GM21723 (cell line): ENCODE results near the gene KAT14.
"Not testable (repeated sequence)": the region's sequence is repeated elsewhere in the genome, so short reads cannot be mapped to it uniquely, and the experiment has no call there.

Source experiments
- ATAC-seq: cut with Tn5 transposase; IDR thresholded peaks from one replicate; pipeline ENCODE4 v1.9.1; 2021; ENCODE audit warnings: mild to moderate bottlenecking, moderate library complexity; ENCODE audit not compliant: unreplicated experiment

KAT14 gene, protein sequence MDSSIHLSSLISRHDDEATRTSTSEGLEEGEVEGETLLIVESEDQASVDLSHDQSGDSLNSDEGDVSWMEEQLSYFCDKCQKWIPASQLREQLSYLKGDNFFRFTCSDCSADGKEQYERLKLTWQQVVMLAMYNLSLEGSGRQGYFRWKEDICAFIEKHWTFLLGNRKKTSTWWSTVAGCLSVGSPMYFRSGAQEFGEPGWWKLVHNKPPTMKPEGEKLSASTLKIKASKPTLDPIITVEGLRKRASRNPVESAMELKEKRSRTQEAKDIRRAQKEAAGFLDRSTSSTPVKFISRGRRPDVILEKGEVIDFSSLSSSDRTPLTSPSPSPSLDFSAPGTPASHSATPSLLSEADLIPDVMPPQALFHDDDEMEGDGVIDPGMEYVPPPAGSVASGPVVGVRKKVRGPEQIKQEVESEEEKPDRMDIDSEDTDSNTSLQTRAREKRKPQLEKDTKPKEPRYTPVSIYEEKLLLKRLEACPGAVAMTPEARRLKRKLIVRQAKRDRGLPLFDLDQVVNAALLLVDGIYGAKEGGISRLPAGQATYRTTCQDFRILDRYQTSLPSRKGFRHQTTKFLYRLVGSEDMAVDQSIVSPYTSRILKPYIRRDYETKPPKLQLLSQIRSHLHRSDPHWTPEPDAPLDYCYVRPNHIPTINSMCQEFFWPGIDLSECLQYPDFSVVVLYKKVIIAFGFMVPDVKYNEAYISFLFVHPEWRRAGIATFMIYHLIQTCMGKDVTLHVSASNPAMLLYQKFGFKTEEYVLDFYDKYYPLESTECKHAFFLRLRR

DNA sequence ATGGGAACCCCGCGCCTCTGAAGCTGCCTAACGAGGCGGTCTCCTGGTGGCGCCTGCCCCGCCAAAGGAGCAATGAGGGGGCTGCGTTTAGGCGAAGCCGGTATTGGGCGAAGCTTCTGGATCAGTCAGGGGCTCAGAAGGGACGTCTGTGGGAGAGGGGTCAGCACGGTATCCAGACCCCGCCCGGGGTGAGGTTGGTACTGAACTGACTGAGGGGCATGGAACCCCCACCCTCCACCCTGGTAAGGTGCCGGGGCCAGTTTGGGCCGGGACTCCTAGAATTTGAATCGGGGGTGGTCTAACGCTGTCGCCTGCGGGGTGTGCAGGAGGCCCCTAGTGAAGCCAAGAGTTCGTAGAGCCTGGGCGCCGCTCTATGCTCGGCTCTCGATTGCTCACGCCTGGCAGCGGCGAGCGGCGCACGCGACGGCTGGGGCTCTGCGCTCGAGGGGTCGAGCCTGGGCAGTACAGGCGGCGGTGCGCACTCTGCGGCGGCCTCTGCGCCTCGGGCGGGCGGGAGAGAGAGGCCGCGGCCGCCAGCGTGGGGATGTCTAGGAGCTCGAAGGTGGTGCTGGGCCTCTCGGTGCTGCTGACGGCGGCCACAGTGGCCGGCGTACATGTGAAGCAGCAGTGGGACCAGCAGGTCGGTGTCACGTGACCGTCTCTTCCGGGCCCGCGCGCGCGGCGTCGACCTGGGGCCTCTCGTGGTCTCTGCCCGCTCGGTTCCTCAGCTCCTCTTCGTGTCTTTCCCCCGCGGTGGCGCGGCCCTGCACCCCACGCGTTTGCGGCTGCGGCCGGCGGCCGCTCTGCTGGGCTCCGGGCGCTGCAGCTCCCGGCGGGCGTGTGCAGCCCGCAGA is at the start of gene KAT14, which contains the start of gene PET117:
Gene KAT14, plus strand, starts transcription at position 452 of the 854 bp plus-strand sequence. CDS start 4,798 bp downstream, outside the sequence.
Gene PET117, plus strand, starts transcription at position 452 of the 854 bp plus-strand sequence. Its CDS starts 93 bp downstream, at position 545.
- ATAC-seq, result peak; percentile 88

DNA sequence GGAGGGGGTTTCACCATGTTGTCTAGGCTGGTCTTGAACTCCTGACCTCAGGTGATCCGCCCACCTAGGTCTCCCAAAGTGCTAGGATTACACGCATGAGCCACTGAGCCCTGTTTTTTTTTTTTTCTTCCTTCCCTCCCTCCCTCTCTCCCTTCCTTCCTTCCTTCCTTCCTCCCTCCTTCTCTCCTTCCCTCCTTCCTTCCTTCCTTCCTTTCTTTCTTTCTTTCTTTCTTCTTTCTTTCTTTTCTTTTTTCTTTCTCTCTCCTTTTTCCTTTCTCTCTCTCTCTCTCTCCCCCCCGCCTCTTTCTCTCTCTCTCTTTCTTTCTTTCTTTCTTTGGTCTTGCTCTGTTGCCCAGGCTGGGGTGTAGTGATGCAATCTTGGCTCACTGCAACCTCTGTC is 49.4 kb upstream of the KAT14 start:
- ATAC-seq, result not testable (repeated sequence)

DNA sequence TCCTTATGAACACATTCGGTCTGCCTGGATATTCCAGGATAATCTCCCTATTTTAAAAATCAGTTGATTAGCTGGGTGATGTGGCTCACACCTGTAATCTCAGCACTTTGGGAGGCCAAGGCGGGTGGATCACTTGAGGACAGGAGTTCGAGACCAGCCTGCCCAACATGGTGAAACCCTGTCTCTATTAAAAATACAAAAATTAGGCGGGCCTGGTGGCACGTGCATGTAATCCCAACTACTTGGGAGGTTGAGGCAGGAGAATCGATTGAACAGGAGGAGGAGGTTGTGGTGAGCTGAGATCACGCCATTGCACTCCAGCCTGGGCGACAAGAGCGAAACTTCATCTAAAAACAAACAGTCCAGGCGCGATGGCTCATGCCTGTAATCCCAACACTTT is 48.8 kb upstream of the KAT14 start:
- not testable (repeated sequence) for ATAC-seq

DNA sequence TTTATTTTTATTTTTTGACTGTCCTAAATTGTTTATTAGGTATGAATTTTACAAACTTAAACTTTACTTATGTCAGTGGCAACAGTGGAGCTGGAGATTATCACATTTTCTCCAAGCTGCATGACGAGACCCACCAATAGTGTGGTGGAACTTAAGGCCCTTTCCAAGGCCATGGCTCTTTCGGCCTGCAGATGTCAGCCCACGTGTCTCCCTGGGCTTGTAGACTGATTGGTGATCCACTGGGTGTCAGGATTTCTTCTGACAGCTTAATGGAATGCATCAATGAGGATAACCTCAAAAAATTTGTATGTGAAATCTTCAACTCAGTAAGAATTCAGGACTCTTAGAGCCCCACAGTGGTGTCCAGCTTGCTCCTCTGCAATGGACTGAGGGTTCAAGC is 47.6 kb upstream of the KAT14 start:
- no peak for ATAC-seq

DNA sequence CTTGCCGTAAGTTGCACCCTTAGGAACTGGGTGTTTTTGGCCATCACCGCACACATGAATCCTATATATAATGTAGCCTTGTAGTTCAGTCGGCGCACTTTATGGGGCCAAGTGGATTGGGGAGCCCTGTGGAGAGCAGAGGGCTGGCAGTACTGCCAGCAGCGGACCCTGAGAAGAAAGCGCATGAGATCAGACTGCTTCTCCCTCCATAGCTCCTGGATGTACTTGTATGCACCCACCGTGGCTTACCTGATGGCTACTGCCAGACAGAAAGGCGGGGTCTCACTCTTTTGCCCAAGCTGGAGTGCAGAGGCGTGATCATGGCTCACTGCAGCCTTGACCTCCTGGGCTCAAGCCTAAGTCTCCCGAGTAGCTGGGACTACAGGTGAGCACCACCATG is 47.2 kb upstream of the KAT14 start:
- no peak for ATAC-seq

DNA sequence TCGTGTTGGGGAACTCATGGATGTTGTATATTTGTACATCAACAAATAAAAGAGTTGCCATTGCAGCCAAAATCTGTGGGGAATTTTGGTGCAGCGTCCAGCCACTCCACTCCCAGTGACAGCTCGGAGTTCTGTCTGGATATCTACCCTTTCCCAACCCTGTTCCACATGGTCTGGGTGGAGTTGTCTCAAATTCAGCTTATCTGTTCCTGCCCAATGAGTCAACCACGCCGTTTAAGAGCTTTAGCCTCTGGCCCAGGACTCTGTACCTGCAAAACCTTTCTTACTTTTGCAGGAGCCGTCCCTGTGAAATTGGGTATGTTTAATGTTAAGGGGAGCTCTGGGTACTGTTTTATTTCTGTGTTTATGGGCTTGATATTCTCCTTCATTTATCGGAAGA is 46.0 kb upstream of the KAT14 start:
- ATAC-seq, result no peak

DNA sequence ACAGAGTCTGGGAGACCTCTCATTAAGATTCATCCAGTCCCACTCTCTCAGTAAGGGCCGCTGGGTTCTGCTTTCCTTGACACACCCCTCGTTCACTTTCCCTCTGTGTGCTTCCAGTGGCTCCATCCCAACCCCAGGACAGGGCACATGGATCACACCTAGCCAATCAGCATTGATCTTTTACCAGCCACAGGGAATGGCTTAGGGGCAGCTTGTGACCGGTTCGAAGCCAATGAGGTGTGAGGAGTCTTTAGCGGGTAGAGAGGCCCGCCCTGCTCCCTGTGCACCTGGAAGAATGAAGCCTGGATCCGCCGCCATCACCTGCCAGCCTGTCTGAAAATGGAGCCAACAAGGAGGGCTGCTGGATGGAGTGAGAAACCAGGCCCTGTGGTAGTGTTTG is 44.8 kb upstream of the KAT14 start:
- ATAC-seq, result no peak

DNA sequence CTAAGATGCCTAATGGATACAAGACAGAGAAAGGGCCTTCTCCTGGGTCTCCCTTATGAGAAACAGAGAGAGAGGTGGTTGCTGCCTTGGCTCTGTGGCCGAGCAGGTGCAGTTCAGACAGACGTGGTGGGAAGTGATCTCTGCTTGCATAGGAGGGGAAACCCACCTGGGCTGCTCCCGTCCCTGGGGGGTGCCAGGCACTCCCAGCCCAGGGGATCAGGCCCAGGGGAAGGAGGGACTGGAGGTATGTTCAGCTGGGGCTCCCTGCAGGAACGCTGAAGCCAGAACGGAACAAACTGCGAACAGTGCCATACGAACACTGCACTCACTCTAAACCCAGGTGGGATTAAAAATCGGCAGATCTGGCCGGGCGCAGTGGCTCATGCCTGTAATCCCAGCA is 44.3 kb upstream of the KAT14 start:
- ATAC-seq, result no peak

DNA sequence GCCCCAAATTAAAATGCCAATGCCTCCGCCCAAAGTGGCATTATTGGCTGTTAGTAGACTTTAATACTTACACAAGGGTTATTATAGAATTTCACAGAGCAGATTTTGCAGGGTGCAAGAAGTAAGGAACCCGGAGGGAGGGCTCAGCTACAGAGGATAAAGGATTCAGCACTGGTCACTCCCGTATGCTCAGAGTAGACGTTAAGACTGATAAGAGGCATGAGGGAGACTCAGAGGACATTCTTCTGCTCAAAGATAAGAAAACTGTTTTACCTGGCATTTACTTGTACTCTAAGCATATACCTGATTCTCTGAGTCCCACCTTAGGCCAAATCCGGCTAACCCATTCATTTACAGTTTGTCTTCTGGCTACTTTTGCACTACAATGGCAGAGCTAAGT is 43.5 kb upstream of the KAT14 start:
- ATAC-seq, result no peak

DNA sequence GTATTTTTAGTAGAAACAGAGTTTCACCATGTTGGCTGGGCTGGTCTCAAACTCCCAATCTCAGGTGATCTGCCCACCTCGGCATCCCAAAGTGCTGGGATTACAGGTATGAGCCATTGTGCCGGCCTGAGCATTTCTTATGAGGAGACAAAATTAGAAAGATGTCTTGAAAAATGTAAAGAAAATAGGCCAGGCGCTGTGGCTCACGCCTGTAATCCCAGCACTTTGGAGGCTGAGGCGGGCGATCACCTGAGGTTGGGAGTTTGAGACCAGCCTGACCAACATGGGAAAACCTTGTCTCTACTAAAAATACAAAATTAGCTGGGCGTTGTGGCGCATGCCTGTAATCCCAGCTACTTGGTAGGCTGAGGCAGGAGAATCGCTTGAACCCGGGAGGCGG is 37.1 kb upstream of the KAT14 start:
- ATAC-seq, result not testable (repeated sequence)

DNA sequence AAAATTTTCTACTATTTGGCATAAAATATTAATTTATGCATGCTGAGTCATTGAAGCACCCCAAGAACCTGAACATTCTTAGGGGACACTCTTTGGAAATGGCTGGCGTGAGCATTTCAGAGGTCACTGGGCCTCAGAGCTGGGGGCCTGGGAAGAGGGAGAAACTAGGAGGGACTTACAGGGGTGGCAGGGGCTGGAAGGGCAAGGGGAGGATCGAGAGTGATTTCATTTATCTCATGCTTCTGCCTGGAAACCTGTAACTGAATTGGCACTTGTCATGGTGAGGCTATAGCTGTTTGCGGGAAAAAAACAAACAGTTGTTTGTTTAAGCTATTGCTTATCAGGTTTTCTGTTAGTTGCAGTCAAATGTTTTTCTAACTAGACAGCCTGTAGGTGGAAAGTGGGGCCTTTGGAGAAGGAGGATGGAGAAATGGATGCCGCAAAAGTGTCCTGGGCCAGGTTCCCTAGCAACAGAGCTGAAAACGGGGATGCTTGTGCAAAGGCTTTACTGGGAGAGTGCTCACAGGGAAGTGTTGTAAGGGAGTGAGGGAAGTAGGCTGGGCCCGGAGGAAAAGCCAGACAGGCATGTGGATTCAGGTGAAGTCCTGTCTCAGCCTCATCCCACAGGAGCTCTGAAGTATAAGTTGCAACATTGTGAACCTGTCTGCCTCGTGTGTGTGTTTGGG is 36.4 kb upstream of the KAT14 start:
- ATAC-seq, result no peak

DNA sequence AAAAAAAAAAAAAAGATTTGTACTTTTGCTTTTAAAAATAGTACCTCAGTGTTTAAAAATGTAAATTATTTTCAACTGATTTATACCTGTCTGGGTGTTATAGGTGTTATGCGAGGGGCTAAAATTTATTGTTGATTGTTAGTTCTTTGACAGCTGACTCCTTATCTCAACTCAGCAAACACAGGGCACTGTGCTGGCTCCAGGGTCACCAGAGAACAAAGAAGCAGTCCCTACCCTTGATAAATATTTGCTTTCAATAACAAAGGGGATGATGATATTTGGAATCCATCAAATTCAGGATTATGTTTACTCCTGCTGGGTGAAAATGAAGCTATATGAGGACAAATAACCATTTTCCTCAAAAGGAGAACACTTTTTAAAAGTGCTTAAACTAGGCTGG is 34.2 kb upstream of the KAT14 start:
- no peak for ATAC-seq

DNA sequence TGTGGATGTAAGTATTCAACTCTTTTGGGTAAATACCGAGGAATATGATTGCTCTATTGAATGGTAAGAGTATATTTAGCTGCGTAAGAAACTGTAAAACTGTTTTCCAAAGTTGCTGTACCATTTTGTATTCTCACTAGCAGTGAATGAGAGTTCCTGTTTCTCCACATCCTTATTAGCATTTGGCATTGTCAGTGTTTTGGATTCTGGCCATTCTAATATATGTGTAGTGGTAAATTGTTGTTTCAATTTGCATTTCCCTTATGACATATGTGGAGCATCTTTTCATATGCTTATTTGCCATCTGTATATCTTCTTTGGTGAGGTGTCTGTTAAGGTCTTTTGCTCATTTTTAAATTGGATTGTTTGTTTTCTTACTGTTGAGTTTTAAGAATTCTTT is 29.3 kb upstream of the KAT14 start:
- ATAC-seq, result no peak

DNA sequence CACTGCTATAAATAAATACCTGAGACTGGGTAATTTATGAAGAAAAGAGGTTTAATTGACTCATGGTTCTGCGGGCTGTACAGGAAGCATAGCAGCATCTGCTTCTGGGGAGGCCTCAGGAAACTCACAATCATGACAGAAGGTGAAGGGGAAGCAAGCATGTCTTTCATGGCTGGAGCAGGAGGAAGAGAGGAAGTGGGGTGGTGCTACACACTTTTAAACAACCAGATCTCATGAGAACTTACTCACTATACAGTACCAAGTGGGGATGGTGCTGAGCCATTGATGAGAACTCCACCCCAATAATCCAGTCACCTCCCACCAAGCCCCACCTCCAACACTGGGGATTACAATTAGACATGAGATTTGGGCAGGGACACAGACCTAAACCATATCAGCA is 9.1 kb upstream of the KAT14 start:
- not testable (repeated sequence) for ATAC-seq

DNA sequence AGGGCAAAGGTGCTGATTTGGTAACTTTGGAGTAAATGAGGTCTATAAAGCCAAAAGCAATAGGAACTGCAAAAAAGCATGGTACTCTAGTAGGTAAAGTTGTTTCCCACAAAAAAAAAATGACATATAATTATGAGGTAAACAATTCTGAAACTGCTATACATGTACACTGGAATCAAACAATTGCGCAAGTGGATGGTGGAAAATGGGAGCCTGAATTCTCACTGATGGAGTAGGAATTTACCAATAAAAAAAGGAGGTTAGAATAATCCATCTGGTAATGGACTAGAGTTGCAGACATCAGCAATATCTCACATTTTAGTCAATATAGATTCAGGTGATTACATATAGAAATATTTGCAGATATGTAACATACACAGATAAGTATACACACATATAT is 5.0 kb upstream of the KAT14 start:
- no peak for ATAC-seq

DNA sequence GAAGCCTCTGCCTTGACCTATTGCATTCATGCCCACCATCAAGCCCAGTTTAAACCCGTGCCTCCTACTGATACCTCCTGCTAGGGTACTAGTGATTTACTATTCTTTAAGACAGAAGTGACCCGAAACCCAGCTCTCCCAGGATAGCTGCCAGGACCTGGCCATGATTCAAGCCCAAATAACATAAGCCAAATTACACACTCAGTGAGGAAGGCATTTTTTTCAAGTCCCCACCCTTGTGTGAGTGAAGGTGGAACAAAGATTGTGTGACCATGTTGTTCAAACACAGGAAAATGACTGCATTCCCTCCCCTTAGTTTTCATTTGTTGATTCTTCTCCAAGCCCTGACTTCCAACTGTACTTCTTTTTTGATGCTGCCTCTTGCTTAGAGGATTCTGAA is 3.7 kb upstream of the KAT14 start:
- no peak for ATAC-seq

DNA sequence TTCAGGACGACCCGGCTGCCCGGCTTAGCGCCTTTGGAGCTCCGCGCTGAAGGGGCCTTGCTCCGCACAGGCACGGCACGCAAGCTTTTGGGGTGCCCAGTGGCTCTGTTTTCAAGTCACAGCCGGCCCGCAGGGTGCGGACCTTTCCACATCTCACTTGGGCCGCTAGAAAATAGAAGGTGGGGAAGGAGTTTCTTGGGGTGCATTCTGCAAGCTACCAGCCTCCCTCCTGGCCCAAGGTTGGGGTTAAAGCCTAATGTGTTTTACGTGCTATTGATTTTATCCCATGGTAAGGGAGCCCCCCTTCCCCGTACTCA is 561 bp downstream of the KAT14 start:
- ATAC-seq, result peak; percentile 31

DNA sequence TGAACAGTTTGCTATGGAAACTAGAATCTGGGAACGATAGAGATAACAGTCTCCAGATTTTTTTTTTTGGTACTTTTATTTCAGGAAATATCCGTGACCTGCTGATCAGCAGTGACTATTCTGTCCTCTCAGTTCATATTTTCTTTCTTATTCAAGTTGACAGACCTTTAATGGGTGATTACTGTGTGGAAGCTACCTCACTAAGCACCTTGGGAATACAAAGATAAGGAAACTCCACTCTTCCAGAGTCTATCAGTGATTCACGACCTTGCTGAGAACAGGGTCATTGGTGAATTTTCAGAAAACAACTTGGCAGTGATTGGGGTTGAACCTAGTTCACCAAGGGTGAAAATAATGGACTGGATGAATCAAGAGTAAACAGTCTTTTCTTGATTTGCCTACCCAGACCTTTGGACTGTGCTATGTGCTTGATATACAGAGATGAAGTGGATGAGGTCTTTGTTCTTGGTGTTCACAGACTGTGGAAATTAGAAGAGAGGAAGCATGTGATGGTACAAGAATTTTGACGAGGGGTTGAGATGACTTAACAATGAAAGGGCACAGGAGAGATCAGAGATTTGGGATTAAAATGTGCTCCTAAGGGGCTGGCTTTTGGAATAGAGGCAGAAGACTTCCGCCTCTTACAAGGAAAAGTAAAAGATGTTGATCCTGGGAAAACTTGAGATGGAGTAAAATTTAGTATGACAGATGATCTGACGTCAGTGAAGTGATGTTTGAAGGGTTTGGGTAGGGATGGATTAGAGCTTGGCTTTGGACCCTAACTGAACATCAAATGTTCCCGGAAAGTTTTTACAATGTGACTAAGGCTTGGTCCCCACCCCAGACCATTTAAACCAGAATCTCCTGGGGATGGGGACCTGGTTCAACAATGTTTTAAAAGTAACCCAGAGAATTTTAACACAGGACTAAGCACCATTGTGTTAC is 1.2 kb downstream of the KAT14 start:
- no peak for ATAC-seq

DNA sequence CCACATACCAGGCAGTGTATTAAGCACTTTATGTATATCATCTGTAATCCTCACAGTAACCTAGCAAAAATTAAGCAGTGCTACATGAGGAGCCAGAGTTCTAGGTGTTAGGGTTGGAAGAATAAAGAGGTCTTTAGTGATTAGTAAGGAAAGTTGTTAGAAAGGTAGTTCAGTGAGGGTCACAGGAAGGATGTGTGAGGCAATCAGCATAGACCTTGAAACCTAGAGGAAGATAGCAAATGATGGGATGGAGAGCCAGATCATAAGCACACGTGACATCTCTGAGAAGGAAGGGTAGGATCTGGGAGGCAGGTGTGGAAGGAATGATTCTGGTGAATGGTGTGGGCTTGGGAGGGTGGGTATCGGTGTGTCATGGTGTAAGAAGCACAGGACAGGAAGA is 2.2 kb downstream of the KAT14 start:
- no peak for ATAC-seq
